ENCODE data around the gene ARHGAP26. TPM values are rescaled to one million over a fixed set of nuclear protein-coding genes. Genes with fewer than 3 reads are reported as not detected.

ARHGAP26 gene
- total and polyA plus RNA-seq, 4 donors = 1.8 to 16.7 (median 4.1) TPM

DNA sequence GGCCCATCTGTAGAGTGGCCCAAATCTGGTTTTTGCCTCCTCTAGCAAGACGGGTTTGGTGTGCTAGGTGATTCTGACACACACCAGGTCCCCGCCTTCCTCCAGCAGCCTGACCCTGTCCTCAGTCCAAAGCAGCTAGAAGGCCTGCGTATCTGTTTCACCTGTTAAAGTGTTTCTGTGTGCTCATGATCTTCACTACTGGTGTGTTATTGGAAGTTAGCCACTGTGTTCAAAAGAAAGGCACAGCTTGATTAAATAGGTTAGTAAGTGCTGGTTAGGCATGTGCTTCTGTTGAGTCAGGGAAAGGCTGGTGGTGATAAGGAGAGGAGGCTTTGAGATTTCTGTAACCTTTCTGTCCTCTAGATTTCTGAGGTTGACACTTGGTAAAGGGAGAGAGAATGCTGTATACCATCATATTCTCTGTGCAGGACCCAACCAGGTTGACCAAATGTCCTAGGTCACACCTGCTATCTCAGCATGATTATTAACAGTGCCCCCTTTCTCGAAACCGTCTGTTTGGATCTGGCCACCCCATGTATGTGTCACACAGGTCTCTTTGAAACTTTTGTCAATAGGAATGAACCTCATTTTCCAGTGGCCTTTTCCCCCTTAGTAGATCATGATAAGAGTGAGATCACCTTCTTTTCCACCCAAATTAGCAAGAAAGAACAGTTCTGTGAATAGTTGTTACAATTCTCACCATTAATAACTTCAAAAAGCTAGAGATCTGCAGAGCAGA is 58.8 kb downstream of the ARHGAP26 start:
- H3K27ac ChIP-seq (ENCODE audit: low read depth in 1 of 2, low read length in 2 of 2) = no peak overlapping the region
- H3K4me1 ChIP-seq (ENCODE audit: control insufficient read depth in 4 of 4, insufficient read depth in 4 of 4, low read length in 3 of 4) = peaks cover 0 to 4% (median 3%) of the 10 kb centered on the region in 4 donors
- H3K9me3 ChIP-seq (ENCODE audit: control insufficient read depth in 4 of 4, low read length in 3 of 4) = no peaks in the 10 kb centered on the region
- H3K27me3 ChIP-seq (ENCODE audit: control insufficient read depth in 4 of 4, insufficient read depth in 4 of 4, low read length in 3 of 4) = no peaks in the 10 kb centered on the region
- no peak for DNase-seq (ENCODE audit: low spot score)
- no peaks in the 10 kb centered on the region for H3K36me3 ChIP-seq (ENCODE audit: control insufficient read depth in 4 of 4, insufficient read depth in 3 of 4, low read depth in 1 of 4, low read length in 3 of 4)
- WGBS = 96% methylated on average over 5 of the region's 5 CpGs
- no peak overlapping the region for H3K4me3 ChIP-seq (ENCODE audit: low read depth in 1 of 3, low read length in 3 of 3)
- H3K9ac ChIP-seq (ENCODE audit: low read depth in 1 of 2, low read length in 2 of 2) = no peak overlapping the region
- TF ChIP-seq ZBTB33 (IDR thresholded peaks at IDR 0.05) (no peak), NR2F2 (IDR thresholded peaks at IDR 0.05) (no peak), FOXA2 (IDR thresholded peaks at IDR 0.05) (no peak), EGR1 (IDR thresholded peaks at IDR 0.05; ENCODE audit: low read depth in 2 of 2) (no peak), MAX (IDR thresholded peaks at IDR 0.05) (no peak), TAF1 (conservative IDR thresholded peaks at IDR 0.05) (no peak), RAD21 (IDR thresholded peaks at IDR 0.05) (no peak), GABPA (IDR thresholded peaks at IDR 0.05 in 1 of 2, conservative IDR thresholded peaks at IDR 0.05 in 1 of 2) (no peak), CTCF (IDR thresholded peaks at IDR 0.05; ENCODE audit: low read depth, low read length, missing input control) (no peak), FOXA1 (IDR thresholded peaks at IDR 0.05) (no peak), REST (IDR thresholded peaks at IDR 0.05) (no peak), SP1 (IDR thresholded peaks at IDR 0.05) (no peak), YY1 (IDR thresholded peaks at IDR 0.05) (no peak), HNF4A (conservative IDR thresholded peaks at IDR 0.05) (no peak)
- TF ChIP-seq, protein P1, sequence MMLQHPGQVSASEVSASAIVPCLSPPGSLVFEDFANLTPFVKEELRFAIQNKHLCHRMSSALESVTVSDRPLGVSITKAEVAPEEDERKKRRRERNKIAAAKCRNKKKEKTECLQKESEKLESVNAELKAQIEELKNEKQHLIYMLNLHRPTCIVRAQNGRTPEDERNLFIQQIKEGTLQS (IDR thresholded peaks at IDR 0.05) = no peak

Measured in liver (tissue), 9 donors.